COLO668 (cell line): ENCODE data around the gene MPRIP.

Experiments
- DNase-seq: peaks from one replicate; lab custom pipeline; 2025; ENCODE audit not compliant: unreplicated experiment; lab: John Stamatoyannopoulos, UW

The MPRIP gene

GRCh38 chr17:17084941-17085340 lies 42.7 kb downstream of the MPRIP start:
- no peak for DNase-seq

GRCh38 chr17:17086585-17086984 lies 44.3 kb downstream of the MPRIP start:
- no peak for DNase-seq

GRCh38 chr17:17087424-17088015 lies 45.3 kb downstream of the MPRIP start:
- DNase-seq, result no peak

- no peak for DNase-seq
Measured at GRCh38 chr17:17088086-17088485, 45.8 kb downstream of the MPRIP start.

GRCh38 chr17:17088541-17089525 lies 46.6 kb downstream of the MPRIP start:
- DNase-seq, result peak; percentile 43

- no peak for DNase-seq
Measured at GRCh38 chr17:17089796-17090641, 47.8 kb downstream of the MPRIP start.

- peak; percentile 58 for DNase-seq
Measured at GRCh38 chr17:17090642-17091103, 48.4 kb downstream of the MPRIP start.

- DNase-seq, result no peak
Measured at GRCh38 chr17:17091276-17091675, 49.0 kb downstream of the MPRIP start.

- DNase-seq, result no peak
Measured at GRCh38 chr17:17091856-17092756, 49.8 kb downstream of the MPRIP start.

GRCh38 chr17:17093764-17094163 lies 51.5 kb downstream of the MPRIP start:
- DNase-seq, result no peak

- DNase-seq, result no peak
Measured at GRCh38 chr17:17096438-17097178, 54.4 kb downstream of the MPRIP start.

- DNase-seq, result no peak
Measured at GRCh38 chr17:17097763-17098345, 55.6 kb downstream of the MPRIP start.

GRCh38 chr17:17098551-17099179 lies 56.4 kb downstream of the MPRIP start:
- DNase-seq, result no peak

GRCh38 chr17:17102176-17102575 lies 59.9 kb downstream of the MPRIP start:
- no peak for DNase-seq

- DNase-seq, result no peak
Measured at GRCh38 chr17:17103160-17103559, 60.9 kb downstream of the MPRIP start.

- no peak for DNase-seq
Measured at GRCh38 chr17:17104036-17104435, 61.8 kb downstream of the MPRIP start.

- DNase-seq, result no peak
Measured at GRCh38 chr17:17104494-17104893, 62.2 kb downstream of the MPRIP start.

GRCh38 chr17:17105976-17106375 lies 63.7 kb downstream of the MPRIP start:
- DNase-seq, result no peak

GRCh38 chr17:17106756-17107155 lies 64.5 kb downstream of the MPRIP start:
- DNase-seq, result no peak
